ENCODE results near the gene DRD4. TPM values are rescaled to one million over a fixed set of nuclear protein-coding genes. Genes with fewer than 3 reads are reported as not detected.

The DRD4 gene
- total RNA-seq, 1 donor from 2014 or later = 0.49 TPM

DNA sequence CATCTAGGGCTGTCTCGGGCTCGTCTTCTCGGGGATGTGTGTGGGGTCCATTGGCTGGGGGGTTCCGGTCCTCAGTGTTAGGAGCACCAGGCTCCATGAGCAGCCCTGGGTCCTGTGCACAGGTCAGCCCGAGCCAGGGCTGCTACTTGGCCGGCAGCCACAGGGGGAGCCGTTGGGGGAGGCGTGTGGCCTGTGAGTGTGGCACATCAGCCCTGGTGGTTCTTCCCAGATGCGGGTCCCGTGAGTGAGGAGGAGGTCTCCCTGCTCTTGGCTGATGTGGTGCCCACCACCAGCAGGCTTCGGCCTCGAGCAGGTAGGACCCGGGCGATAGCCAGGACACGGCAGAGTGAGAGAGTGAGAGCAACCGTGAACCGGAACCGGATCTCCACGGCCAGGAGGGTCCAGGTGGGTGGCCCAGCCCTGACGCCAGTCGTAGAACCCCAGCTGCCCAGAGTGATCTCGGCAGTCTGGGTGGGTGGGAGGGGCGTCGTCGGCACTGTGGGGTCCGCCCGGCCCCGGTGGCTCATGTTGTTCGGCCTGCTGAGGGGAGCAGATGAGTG, 39.8 kb upstream of the DRD4 start:
- DNase-seq = no peak
- Mint-ChIP-seq H3K27ac (no peak overlapping the region), H3K4me1 (no peaks in the 10 kb centered on the region), H3K9me3 (no peaks in the 10 kb centered on the region), H3K36me3 (ENCODE audit: low read depth) (peaks cover 86% of the 10 kb centered on the region), H3K27me3 (no peaks in the 10 kb centered on the region), H3K4me3 (no peak overlapping the region)
- TF ChIP-seq, protein P1, sequence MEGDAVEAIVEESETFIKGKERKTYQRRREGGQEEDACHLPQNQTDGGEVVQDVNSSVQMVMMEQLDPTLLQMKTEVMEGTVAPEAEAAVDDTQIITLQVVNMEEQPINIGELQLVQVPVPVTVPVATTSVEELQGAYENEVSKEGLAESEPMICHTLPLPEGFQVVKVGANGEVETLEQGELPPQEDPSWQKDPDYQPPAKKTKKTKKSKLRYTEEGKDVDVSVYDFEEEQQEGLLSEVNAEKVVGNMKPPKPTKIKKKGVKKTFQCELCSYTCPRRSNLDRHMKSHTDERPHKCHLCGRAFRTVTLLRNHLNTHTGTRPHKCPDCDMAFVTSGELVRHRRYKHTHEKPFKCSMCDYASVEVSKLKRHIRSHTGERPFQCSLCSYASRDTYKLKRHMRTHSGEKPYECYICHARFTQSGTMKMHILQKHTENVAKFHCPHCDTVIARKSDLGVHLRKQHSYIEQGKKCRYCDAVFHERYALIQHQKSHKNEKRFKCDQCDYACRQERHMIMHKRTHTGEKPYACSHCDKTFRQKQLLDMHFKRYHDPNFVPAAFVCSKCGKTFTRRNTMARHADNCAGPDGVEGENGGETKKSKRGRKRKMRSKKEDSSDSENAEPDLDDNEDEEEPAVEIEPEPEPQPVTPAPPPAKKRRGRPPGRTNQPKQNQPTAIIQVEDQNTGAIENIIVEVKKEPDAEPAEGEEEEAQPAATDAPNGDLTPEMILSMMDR (IDR thresholded peaks at IDR 0.05) = no peak
- POLR2A ChIA-PET = no interaction called here
- CTCF ChIA-PET = no interaction called here
- ATAC-seq (ENCODE audit: low read depth) = no peak
- intact Hi-C loops (cut with micrococcal nuclease) = no loop called here

DNA sequence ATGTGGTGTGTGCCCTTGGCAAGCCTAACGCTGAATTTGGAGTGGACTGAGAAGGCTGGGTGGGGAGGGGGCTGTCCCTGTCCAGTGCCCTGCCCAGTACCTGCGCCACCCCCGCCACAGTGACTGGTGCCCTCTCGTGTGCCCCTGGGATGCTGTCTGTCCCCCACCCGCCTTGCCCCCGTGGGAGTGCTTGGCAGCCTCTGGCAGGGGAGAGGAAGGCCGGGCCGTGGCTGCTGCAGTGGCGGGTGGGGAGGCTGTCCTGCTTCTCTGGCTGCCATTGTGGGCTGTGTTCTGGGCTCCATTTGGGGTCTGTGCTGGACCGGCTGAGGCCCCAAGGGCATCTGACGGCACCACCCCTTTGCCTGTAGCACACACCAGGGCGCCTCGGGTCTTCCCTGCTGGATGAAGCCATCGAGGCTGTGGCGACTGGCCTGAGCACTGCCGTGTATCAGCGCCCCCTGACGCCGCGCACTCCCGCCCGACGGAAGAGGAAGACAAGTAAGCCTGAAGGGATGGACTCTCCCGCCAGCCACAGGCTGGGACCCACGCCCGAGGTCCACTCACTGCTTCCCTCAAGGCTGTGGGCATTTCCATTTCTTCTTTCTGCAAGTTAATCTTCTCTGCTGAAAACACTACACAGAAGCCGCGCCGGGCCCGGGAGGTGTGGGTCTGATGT, 38.9 kb upstream of the DRD4 start:
- ChIA-PET CTCF (no interaction called here), POLR2A (no interaction called here)
- DNase-seq (no peak), ATAC-seq (ENCODE audit: low read depth) (no peak)
- Mint-ChIP-seq H3K4me1 (no peaks in the 10 kb centered on the region), H3K27me3 (no peaks in the 10 kb centered on the region), H3K36me3 (ENCODE audit: low read depth) (peaks cover 82% of the 10 kb centered on the region), H3K4me3 (no peak overlapping the region), H3K9me3 (no peaks in the 10 kb centered on the region), H3K27ac (no peak overlapping the region)
- intact Hi-C loops (cut with micrococcal nuclease) = no loop called here
- TF ChIP-seq, protein P1 (IDR thresholded peaks at IDR 0.05) = no peak

DNA sequence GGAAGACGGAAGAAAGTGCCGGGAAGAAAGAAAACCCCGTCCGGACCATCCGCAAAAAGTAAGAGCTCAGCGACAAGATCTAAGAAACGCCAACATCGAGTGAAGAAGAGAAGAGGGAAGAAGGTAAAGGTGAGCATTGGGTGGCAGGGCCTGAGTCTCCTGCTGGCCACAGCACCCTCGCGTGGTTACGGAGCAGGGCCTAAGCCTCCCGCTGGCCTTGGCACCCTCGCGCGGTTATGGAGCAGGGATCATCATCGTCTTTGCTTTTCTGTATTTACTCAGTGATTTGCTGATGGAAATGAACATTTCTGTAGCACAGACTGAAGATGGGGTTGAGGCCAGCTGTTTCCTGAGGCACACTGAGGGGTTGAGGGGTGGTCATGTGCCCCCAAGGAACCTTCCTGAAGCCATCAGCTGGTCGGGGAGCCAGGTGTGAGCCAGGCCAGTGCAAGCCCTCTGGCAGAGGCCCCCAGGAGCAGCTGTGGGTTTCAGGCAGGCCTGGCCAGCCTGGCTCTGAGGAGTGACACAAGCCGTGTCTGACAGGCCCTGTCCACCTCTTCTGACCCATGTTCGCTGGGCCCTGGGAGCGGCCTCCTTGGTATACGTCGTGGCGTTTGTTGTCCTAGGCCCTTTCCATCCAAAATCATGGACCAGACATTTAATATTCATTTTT, 35.4 kb upstream of the DRD4 start:
- Mint-ChIP-seq H3K4me3 (no peak overlapping the region), H3K9me3 (no peaks in the 10 kb centered on the region), H3K36me3 (ENCODE audit: low read depth) (peaks cover 78% of the 10 kb centered on the region), H3K27ac (no peak overlapping the region), H3K4me1 (no peaks in the 10 kb centered on the region), H3K27me3 (no peaks in the 10 kb centered on the region)
- TF ChIP-seq, protein P1 (IDR thresholded peaks at IDR 0.05) = no peak
- DNase-seq (no peak), ATAC-seq (ENCODE audit: low read depth) (no peak)
- intact Hi-C loops (cut with micrococcal nuclease) = no loop called here
- ChIA-PET CTCF (no interaction called here), POLR2A (no interaction called here)

DNA sequence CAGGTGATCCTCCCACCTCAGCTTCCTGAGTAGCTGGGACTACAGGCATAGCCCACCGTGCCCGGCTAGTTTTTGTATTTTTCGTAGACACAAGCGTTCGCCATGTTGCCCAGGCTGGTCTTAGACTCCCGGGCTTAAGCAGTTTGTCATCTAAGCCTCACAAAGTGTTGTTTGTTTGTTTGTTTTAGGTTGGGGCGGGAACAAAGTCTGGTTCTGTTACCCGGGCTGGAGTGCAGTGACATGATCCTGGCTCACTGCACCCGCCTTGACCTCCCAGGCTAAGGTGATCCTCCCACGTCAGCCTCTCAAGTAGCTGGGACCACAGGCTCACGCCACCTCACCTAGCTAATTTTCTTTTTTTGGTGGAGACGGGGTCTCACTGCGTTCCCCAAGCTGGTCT, 33.9 kb upstream of the DRD4 start:
- no peaks in the 10 kb centered on the region for H3K9me3 Mint-ChIP-seq
- H3K4me3 Mint-ChIP-seq = no peak overlapping the region
- no peaks in the 10 kb centered on the region for H3K4me1 Mint-ChIP-seq
- intact Hi-C loops (cut with micrococcal nuclease) = no loop called here
- no peaks in the 10 kb centered on the region for H3K27me3 Mint-ChIP-seq
- POLR2A ChIA-PET = no interaction called here
- no peak overlapping the region for H3K27ac Mint-ChIP-seq
- H3K36me3 Mint-ChIP-seq (ENCODE audit: low read depth) = peaks cover 78% of the 10 kb centered on the region
- CTCF ChIA-PET = no interaction called here
- TF ChIP-seq, protein P1 (IDR thresholded peaks at IDR 0.05) = no peak
- no peak for DNase-seq
- ATAC-seq (ENCODE audit: low read depth) = no peak

DNA sequence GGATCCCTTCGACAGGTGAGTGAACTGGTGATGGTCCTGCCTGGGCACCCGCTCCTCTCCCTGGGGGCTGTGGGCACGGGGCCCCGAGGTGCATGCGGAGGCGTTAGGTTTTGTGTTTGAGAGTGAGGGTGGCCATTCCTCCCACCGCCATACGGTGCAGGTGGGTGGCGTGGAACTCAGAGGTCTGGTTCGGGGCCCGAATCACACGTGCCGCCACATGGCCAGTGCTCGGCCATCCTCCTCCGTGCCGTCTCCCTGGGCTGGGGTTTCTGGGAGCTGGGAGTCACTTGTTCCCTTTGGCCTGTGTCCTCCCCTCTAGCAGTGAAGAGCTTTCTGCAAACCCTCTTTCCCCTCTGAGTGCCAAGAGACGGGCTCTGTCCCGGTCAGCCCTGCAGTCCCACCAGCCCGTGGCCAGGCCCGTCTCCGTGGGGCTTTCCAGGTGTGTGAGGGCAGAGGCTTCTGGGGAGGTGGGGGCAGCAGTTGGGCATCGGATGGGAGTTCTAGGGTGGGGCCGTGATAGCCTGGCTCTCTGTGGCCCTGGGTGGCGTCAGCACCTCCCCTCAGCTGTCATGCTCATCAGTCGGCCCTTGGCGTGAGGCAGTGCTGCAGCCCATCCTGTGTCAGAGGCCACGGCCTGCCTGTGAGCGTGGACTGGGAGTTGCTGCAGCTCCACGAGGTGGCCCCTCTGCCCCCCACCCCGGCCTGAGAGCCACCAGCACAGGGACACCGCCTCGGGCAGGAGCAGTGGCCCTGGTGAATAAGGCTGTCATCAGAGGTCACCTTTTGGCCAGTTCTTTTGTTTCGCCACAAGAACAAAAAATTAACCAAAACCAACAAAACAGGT, 31.6 kb upstream of the DRD4 start:
- intact Hi-C loops (cut with micrococcal nuclease) = no loop called here
- peaks cover 75% of the 10 kb centered on the region for H3K36me3 Mint-ChIP-seq (ENCODE audit: low read depth)
- no peak overlapping the region for H3K27ac Mint-ChIP-seq
- ChIA-PET CTCF (no interaction called here), POLR2A (interaction anchor here (0.7 kb wide), 1 partner anchor 10 kb away, joined by 3 read pairs; the partner anchor contains the start of gene IRF7)
- TF ChIP-seq, protein P1 (IDR thresholded peaks at IDR 0.05) = no peak
- no peak for DNase-seq
- no peak overlapping the region for H3K4me3 Mint-ChIP-seq
- no peak for ATAC-seq (ENCODE audit: low read depth)
- H3K4me1 Mint-ChIP-seq = no peaks in the 10 kb centered on the region
- no peaks in the 10 kb centered on the region for H3K9me3 Mint-ChIP-seq
- no peaks in the 10 kb centered on the region for H3K27me3 Mint-ChIP-seq
